Mammary epithelial cell (primary cell): ENCODE measurements around the gene PCF11.

Source experiments
- EZH2 ChIP-seq: IDR thresholded peaks from 2 replicates; pipeline ENCODE4 v1.6.1; 2012; ENCODE audit warnings: low read length, inconsistent platforms, borderline replicate concordance
- TF ChIP-seq, protein P1 (sequence below), 2 donors: IDR thresholded peaks in 1 of 2; conservative IDR thresholded peaks in 1 of 2; 2 replicates each; pipeline ENCODE4 v1.5.1; 2011 to 2012; ENCODE audit warnings: inconsistent platforms in 2 of 2, low read length in 2 of 2, mild to moderate bottlenecking in 2 of 2, control low read depth in 1 of 2, low read depth in 1 of 2; ENCODE audit not compliant: insufficient read depth in 1 of 2; ENCODE audit errors: extremely low read depth in 1 of 2

DNA sequence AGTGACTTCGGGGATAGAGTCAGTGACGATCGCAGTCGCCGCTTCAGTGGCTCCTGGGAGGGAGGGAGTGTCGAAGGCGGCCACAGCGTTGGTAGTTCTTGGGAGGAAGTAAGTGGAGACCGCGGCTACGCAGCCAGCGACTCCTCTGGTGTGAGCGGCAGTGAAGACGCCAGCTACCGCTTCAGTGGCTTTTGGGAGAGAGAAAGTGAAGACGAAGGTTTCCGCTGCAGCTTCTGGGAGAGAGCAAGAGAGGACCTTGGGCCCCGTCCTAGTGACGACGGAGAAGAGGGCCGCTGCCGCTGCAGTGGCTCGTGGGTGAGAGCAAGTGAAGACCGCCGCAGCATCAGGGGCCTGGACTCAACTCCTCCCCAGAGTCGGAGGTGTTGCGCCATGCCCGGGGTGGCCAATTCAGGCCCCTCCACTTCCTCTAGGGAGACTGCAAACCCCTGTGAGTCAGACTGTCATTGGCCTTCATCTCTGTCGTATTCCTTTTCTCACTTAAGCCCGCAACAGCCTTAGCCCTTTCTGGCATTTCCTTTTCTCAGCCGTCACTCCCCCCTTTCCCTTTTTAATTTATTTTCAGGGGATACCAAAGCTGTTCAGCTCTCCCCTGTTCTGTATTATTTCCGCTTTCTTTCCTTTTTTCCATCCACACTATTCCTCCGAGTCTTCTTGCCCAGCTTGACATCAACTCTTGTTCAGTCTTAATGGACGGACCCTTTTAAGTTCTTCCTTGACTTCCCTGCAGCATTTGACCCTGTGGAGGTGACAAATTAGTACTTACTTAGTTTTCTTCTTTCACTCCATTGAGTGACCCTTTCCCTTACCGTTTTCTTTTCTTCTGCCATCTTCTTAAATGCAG is 37.6 kb downstream of the PCF11 start:
- TF ChIP-seq, protein P1, sequence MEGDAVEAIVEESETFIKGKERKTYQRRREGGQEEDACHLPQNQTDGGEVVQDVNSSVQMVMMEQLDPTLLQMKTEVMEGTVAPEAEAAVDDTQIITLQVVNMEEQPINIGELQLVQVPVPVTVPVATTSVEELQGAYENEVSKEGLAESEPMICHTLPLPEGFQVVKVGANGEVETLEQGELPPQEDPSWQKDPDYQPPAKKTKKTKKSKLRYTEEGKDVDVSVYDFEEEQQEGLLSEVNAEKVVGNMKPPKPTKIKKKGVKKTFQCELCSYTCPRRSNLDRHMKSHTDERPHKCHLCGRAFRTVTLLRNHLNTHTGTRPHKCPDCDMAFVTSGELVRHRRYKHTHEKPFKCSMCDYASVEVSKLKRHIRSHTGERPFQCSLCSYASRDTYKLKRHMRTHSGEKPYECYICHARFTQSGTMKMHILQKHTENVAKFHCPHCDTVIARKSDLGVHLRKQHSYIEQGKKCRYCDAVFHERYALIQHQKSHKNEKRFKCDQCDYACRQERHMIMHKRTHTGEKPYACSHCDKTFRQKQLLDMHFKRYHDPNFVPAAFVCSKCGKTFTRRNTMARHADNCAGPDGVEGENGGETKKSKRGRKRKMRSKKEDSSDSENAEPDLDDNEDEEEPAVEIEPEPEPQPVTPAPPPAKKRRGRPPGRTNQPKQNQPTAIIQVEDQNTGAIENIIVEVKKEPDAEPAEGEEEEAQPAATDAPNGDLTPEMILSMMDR (conservative IDR thresholded peaks at IDR 0.05 in 1 of 2, IDR thresholded peaks at IDR 0.05 in 1 of 2; ENCODE audit: extremely low read depth in 1 of 2, insufficient read depth in 1 of 2, low read depth in 1 of 2, low read length in 2 of 2), result no peak
- no peak for TF ChIP-seq EZH2
